ENCODE data around the gene INSRR. TPM values are rescaled to one million over a fixed set of nuclear protein-coding genes. Genes with fewer than 3 reads are reported as not detected.

Gene INSRR
- total and polyA plus RNA-seq, 9 of the 15 experiments (the other 6 are each of a cell fraction or from before 2014, with no cell fraction given), result 0.03 to 0.18 (median 0.06) TPM; not detected in 3

DNA sequence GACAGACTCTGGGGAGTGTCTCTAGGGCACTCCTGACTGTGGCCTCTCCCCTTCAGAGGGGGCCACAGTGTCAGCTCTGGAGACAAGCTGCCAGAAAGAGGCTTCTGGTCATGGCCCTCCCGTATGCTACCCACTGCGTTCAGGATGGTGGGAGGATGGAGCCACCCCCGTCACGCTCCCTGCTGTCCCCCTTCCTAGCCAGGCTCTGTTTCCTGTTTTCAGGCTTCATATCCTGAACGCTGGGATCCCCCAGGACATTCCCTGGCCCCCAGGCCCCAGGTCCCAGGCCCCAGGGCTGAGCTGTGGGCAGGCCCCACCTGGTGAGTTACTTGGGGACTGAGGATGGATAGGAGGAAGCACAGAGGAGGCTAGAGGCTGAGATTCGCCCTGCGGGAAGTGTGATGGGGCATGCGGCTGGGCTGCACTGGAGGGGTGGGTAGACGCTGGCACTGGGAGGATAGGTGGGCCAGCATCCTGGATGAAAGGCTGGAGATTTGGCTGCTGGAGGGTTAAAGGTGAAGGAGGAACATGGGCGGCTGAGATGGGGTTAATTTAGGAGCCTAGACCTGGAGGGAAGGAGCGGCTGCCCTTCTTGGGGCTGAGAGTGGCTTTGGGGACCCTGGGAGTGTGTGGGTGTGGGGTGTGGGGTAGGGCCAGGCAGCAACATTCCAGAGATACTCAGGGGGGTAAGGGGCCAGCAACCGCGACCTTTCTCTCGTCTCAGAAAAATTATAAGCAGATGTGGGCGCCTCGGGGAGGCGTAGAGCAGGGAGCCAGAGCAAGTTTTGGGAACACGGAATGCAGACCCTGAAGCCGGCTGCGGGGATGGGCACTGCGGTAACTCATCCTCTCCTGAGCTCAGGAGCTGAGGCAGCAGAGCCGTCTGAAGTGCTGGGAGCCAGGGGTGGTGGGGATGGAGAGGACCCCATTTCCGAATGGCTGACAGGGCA, 43.3 kb upstream of the INSRR start:
- H3K4me1 ChIP-seq (replicated peaks in 1 of 2; ENCODE audit: control insufficient read depth in 2 of 2, insufficient read depth in 2 of 2, low read length in 2 of 2), result peaks cover 21 to 48% of the 10 kb centered on the region in 2 experiments
- ATAC-seq, result no peak
- peaks cover 2% of the 10 kb centered on the region for H3K9me1 ChIP-seq (ENCODE audit: control insufficient read depth, insufficient read depth, low read length)
- H3K9ac ChIP-seq (ENCODE audit: insufficient read depth in 1 of 2, low read depth in 2 of 2, low read length in 2 of 2), result peak overlapping the region in 1 of 2 experiments; percentile 43; a peak in 1 of 4 replicates
- H3K4me3 ChIP-seq, result no peak overlapping the region
- no peaks in the 10 kb centered on the region for H3K9me3 ChIP-seq (replicated peaks; ENCODE audit: control insufficient read depth, insufficient read depth, low read depth, low read length)
- H3K4me2 ChIP-seq (ENCODE audit: insufficient read depth, low read length), result no peak overlapping the region
- no peak overlapping the region for H3K27ac ChIP-seq (ENCODE audit: extremely low read depth, low read depth, low read length)
- H3K36me3 ChIP-seq (ENCODE audit: control insufficient read depth, insufficient read depth, low read length), result no peaks in the 10 kb centered on the region
- no peaks in the 10 kb centered on the region for H3K79me2 ChIP-seq (ENCODE audit: control insufficient read depth, insufficient read depth, low read length)
- WGBS (ENCODE audit: insufficient coverage, low coverage, missing lambda C conversion rate), result 34% methylated on average over 22 of the region's 23 CpGs
- no peak for DNase-seq (ENCODE audit: extremely low read depth in 1 of 4, low spot score in 3 of 4)
- BruUV-seq (replicated peaks), result no TSS peak
- intact Hi-C loops (cut with micrococcal nuclease) (no loop called here), in situ Hi-C loops (cut with MboI) (no loop called here)
- no peak overlapping the region for H2AFZ ChIP-seq (ENCODE audit: low read depth, low read length)
- H3K27me3 ChIP-seq (ENCODE audit: control insufficient read depth in 2 of 2, insufficient read depth in 2 of 2, low read length in 2 of 2), result no peaks in the 10 kb centered on the region
- ChIA-PET CTCF (ENCODE audit: low intra/inter-chr PET ratio) (no interaction called here), POLR2A (interaction anchor here (0.6 kb wide), 1 partner anchor 410 kb away, joined by 3 read pairs; no protein-coding TSS in a partner anchor)
- no peak for FAIRE-seq
- H4K20me1 ChIP-seq (replicated peaks; ENCODE audit: control insufficient read depth, insufficient read depth, low read length), result no peaks in the 10 kb centered on the region
- TF ChIP-seq GTF2F1 (IDR thresholded peaks at IDR 0.05; ENCODE audit: low read depth, low read length) (no peak), NR1H2 (CRISPR knock-in tag; IDR thresholded peaks at IDR 0.05) (no peak), PRMT5 (CRISPR knock-in tag; IDR thresholded peaks at IDR 0.05) (no peak), SMAD3 (CRISPR knock-in tag; conservative IDR thresholded peaks at IDR 0.05) (no peak), CHD1 (IDR thresholded peaks at IDR 0.05; ENCODE audit: low read length) (no peak), HMG20A (CRISPR knock-in tag; conservative IDR thresholded peaks at IDR 0.05) (no peak), CREM (IDR thresholded peaks at IDR 0.05; ENCODE audit: low read depth) (no peak), GTF2E2 (tag; IDR thresholded peaks at IDR 0.05) (no peak), NFATC3 (IDR thresholded peaks at IDR 0.05) (no peak), EZH2 (IDR thresholded peaks at IDR 0.05; ENCODE audit: borderline replicate concordance, low read depth, low read length) (no peak), YBX1 (IDR thresholded peaks at IDR 0.05) (no peak), DACH1 (IDR thresholded peaks at IDR 0.05; ENCODE audit: partially characterized antibody) (no peak)
- TF ChIP-seq, protein P1, sequence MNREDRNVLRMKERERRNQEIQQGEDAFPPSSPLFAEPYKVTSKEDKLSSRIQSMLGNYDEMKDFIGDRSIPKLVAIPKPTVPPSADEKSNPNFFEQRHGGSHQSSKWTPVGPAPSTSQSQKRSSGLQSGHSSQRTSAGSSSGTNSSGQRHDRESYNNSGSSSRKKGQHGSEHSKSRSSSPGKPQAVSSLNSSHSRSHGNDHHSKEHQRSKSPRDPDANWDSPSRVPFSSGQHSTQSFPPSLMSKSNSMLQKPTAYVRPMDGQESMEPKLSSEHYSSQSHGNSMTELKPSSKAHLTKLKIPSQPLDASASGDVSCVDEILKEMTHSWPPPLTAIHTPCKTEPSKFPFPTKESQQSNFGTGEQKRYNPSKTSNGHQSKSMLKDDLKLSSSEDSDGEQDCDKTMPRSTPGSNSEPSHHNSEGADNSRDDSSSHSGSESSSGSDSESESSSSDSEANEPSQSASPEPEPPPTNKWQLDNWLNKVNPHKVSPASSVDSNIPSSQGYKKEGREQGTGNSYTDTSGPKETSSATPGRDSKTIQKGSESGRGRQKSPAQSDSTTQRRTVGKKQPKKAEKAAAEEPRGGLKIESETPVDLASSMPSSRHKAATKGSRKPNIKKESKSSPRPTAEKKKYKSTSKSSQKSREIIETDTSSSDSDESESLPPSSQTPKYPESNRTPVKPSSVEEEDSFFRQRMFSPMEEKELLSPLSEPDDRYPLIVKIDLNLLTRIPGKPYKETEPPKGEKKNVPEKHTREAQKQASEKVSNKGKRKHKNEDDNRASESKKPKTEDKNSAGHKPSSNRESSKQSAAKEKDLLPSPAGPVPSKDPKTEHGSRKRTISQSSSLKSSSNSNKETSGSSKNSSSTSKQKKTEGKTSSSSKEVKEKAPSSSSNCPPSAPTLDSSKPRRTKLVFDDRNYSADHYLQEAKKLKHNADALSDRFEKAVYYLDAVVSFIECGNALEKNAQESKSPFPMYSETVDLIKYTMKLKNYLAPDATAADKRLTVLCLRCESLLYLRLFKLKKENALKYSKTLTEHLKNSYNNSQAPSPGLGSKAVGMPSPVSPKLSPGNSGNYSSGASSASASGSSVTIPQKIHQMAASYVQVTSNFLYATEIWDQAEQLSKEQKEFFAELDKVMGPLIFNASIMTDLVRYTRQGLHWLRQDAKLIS (CRISPR knock-in tag; IDR thresholded peaks at IDR 0.05), result no peak
- TF ChIP-seq, protein P2, sequence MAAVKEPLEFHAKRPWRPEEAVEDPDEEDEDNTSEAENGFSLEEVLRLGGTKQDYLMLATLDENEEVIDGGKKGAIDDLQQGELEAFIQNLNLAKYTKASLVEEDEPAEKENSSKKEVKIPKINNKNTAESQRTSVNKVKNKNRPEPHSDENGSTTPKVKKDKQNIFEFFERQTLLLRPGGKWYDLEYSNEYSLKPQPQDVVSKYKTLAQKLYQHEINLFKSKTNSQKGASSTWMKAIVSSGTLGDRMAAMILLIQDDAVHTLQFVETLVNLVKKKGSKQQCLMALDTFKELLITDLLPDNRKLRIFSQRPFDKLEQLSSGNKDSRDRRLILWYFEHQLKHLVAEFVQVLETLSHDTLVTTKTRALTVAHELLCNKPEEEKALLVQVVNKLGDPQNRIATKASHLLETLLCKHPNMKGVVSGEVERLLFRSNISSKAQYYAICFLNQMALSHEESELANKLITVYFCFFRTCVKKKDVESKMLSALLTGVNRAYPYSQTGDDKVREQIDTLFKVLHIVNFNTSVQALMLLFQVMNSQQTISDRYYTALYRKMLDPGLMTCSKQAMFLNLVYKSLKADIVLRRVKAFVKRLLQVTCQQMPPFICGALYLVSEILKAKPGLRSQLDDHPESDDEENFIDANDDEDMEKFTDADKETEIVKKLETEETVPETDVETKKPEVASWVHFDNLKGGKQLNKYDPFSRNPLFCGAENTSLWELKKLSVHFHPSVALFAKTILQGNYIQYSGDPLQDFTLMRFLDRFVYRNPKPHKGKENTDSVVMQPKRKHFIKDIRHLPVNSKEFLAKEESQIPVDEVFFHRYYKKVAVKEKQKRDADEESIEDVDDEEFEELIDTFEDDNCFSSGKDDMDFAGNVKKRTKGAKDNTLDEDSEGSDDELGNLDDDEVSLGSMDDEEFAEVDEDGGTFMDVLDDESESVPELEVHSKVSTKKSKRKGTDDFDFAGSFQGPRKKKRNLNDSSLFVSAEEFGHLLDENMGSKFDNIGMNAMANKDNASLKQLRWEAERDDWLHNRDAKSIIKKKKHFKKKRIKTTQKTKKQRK (IDR thresholded peaks at IDR 0.05; ENCODE audit: borderline replicate concordance, low read depth, low read length), result no peak

All from K562 (cell line).